OCI-LY7 (cell line): Measurements from ENCODE around the gene EPHB3.

Experiments
- CTCF ChIP-seq: fragments of 200-600 bp; sonication (generic); conservative IDR thresholded peaks from 2 replicates; pipeline ENCODE4 v1.5.1; 2014; ENCODE audit warnings: mild to moderate bottlenecking, antibody characterized with exemption, low read length, moderate library complexity, mixed read lengths
- EZH2phosphoT487 ChIP-seq: fragments of 200-600 bp; sonication (generic); IDR thresholded peaks from 2 replicates; pipeline ENCODE4 v1.6.1; 2018; ENCODE audit warnings: low read depth, borderline replicate concordance, mild to moderate bottlenecking, mixed run types, antibody characterized with exemption, low read length, moderate library complexity, mixed read lengths

GRCh38 chr3:184611607-184612281 lies 50.2 kb downstream of the EPHB3 start:
- no peak for TF ChIP-seq CTCF
- TF ChIP-seq EZH2phosphoT487, result no peak
